K562 treated with DMSO at 1 percent for 48 hours (cell line): ENCODE measurements around the gene ZBTB3. TPM values are rescaled to one million over a fixed set of nuclear protein-coding genes. Genes with fewer than 3 reads are reported as not detected.

Source experiments
- total RNA-seq: library from RNA; unstranded; fragments of 300-600 nt; gene quantifications from 2 replicates; pipeline ENCODE4 v1.2.3, GENCODE V29; 2022; ENCODE audit warnings: low replicate concordance; ENCODE audit errors: extremely low read depth

Gene ZBTB3
- not detected in 2 replicates for total RNA-seq

GRCh38 chr11:62753736-62754603 is at the start of gene ZBTB3:
ZBTB3 (minus strand) TSS chr11:62754160; CDS start chr11:62753664, 496 bp downstream.

GRCh38 chr11:62791501-62792201 is 37.7 kb upstream of the ZBTB3 start, which contains the start of gene TMEM223:
TMEM223 (minus strand) TSS chr11:62792006; CDS start chr11:62791994, 12 bp downstream.

GRCh38 chr11:62787005-62787759 is 33.2 kb upstream of the ZBTB3 start, which contains the start of gene TMEM179B:
TMEM179B (plus strand) TSS chr11:62787402; CDS start chr11:62787432, 30 bp downstream.

GRCh38 chr11:62771144-62772021 is 17.4 kb upstream of the ZBTB3 start, which contains the start of gene TAF6L:
TAF6L (plus strand) TSS chr11:62771396; CDS start chr11:62775784, 4,388 bp downstream.

GRCh38 chr11:62728171-62728988 is 25.6 kb downstream of the ZBTB3 start, which contains the start of gene TTC9C:
TTC9C (plus strand) TSS chr11:62728486; CDS start chr11:62728849, 363 bp downstream.

GRCh38 chr11:62727165-62727871 is 26.6 kb downstream of the ZBTB3 start, which contains the start of gene HNRNPUL2:
HNRNPUL2 (minus strand) TSS chr11:62727457; CDS start chr11:62727156, 301 bp downstream.

GRCh38 chr11:62707277-62707861 is 46.6 kb downstream of the ZBTB3 start, which contains the start of the genes BSCL2 and GNG3:
BSCL2 (minus strand) TSS chr11:62707424; CDS start chr11:62707195, 229 bp downstream.
GNG3 (plus strand) TSS chr11:62707676; CDS start chr11:62708296, 620 bp downstream.

Other genes starting within 250 kb of the ZBTB3 start
- not detected in 2 replicates for gene AHNAK, start 207.4 kb downstream of the ZBTB3 start, total RNA-seq
- 2,176 and 4,535 TPM in 2 replicates for gene EEF1G, start 180.3 kb downstream of the ZBTB3 start, total RNA-seq
- gene TUT1, start 162.6 kb downstream of the ZBTB3 start, total RNA-seq = not detected in 2 replicates
- not detected in 2 replicates for gene MTA2, start 152.3 kb downstream of the ZBTB3 start, total RNA-seq
- gene EML3, start 141.4 kb downstream of the ZBTB3 start, total RNA-seq = not detected in 2 replicates
- not detected in 2 replicates for gene ROM1, start 140.9 kb downstream of the ZBTB3 start, total RNA-seq
- gene B3GAT3, start 132.2 kb downstream of the ZBTB3 start, total RNA-seq = not detected in 2 replicates
- gene GANAB, start 107.5 kb downstream of the ZBTB3 start, total RNA-seq = 252 TPM in 1 of 2 replicates, not detected in the other
- not detected in 2 replicates for gene INTS5, start 100.9 kb downstream of the ZBTB3 start, total RNA-seq
- gene C11orf98, start 89.0 kb downstream of the ZBTB3 start, total RNA-seq = not detected in 2 replicates
- gene CSKMT, start 88.8 kb downstream of the ZBTB3 start, total RNA-seq = not detected in 2 replicates
- gene UQCC3, start 82.5 kb downstream of the ZBTB3 start, total RNA-seq = not detected in 2 replicates
- not detected in 2 replicates for gene LBHD1, start 81.9 kb downstream of the ZBTB3 start, total RNA-seq
- 582 TPM in 1 of 2 replicates, not detected in the other for gene UBXN1, start 75.1 kb downstream of the ZBTB3 start, total RNA-seq
- not detected in 2 replicates for gene LRRN4CL, start 64.6 kb downstream of the ZBTB3 start, total RNA-seq
- not detected in 2 replicates for gene BSCL2, start 46.7 kb downstream of the ZBTB3 start, total RNA-seq
- not detected in 2 replicates for gene GNG3, start 46.5 kb downstream of the ZBTB3 start, total RNA-seq
- gene HNRNPUL2, start 26.7 kb downstream of the ZBTB3 start, total RNA-seq = not detected in 2 replicates
- gene TTC9C, start 25.7 kb downstream of the ZBTB3 start, total RNA-seq = not detected in 2 replicates
- not detected in 2 replicates for gene POLR2G, start 7.4 kb upstream of the ZBTB3 start, total RNA-seq
- gene TAF6L, start 17.2 kb upstream of the ZBTB3 start, total RNA-seq = not detected in 2 replicates
- gene TMEM179B, start 33.2 kb upstream of the ZBTB3 start, total RNA-seq = not detected in 2 replicates
- gene TMEM223, start 37.8 kb upstream of the ZBTB3 start, total RNA-seq = not detected in 2 replicates
- not detected in 2 replicates for gene NXF1, start 51.3 kb upstream of the ZBTB3 start, total RNA-seq
- 493 TPM in 1 of 2 replicates, not detected in the other for gene STX5, start 77.9 kb upstream of the ZBTB3 start, total RNA-seq
- gene TEX54, start 78.7 kb upstream of the ZBTB3 start, total RNA-seq = not detected in 2 replicates
- gene WDR74, start 85.4 kb upstream of the ZBTB3 start, total RNA-seq = not detected in 2 replicates
- gene SLC3A2, start 126.7 kb upstream of the ZBTB3 start, total RNA-seq = 454 and 648 TPM in 2 replicates
- gene CHRM1, start 167.2 kb upstream of the ZBTB3 start, total RNA-seq = not detected in 2 replicates
- not detected in 2 replicates for gene SLC22A6, start 230.8 kb upstream of the ZBTB3 start, total RNA-seq